GM23248 (cell line): Measurements from ENCODE around the gene PES1. TPM values are rescaled to one million over a fixed set of nuclear protein-coding genes. Genes with fewer than 3 reads are reported as not detected.

Source experiments
- DNase-seq: peaks from one replicate; pipeline ENCODE4 v3.0.0-alpha.2; 2015
- H2AFZ ChIP-seq: fragments of 200-600 bp; sonication (generic); 2 replicates; pipeline ENCODE4 v1.6.1; 2016; ENCODE audit warnings: antibody characterized with exemption
- H3F3A ChIP-seq: fragments of 200-600 bp; sonication (generic); 2 replicates; pipeline ENCODE4 v1.6.1; 2016; ENCODE audit warnings: mild to moderate bottlenecking, antibody characterized with exemption, mixed run types; ENCODE audit not compliant: insufficient read depth
- H3K27ac ChIP-seq: fragments of 200-600 bp; sonication (generic); 2 replicates; pipeline ENCODE4 v1.5.1; 2016; ENCODE audit warnings: mild to moderate bottlenecking
- H3K27me3 ChIP-seq: fragments of 200-600 bp; sonication (generic); replicated peaks from 2 replicates; pipeline ENCODE4 v1.6.1; 2016; ENCODE audit warnings: mild to moderate bottlenecking; ENCODE audit not compliant: insufficient read depth
- H3K36me3 ChIP-seq: fragments of 200-600 bp; sonication (generic); 2 replicates; pipeline ENCODE4 v1.6.1; 2016; ENCODE audit warnings: low read depth, mild to moderate bottlenecking
- H3K4me1 ChIP-seq: fragments of 200-600 bp; sonication (generic); 2 replicates; pipeline ENCODE4 v1.6.1; 2016; ENCODE audit warnings: mild to moderate bottlenecking; ENCODE audit not compliant: insufficient read depth
- H3K4me2 ChIP-seq: fragments of 200-600 bp; sonication (generic); one replicate; pipeline ENCODE4 v1.6.1; 2016; ENCODE audit warnings: mild to moderate bottlenecking; ENCODE audit not compliant: unreplicated experiment
- H3K4me3 ChIP-seq: fragments of 200-600 bp; sonication (generic); 2 replicates; pipeline ENCODE4 v1.5.1; 2016; ENCODE audit warnings: mild to moderate bottlenecking
- H3K79me2 ChIP-seq: fragments of 200-600 bp; sonication (generic); 2 replicates; pipeline ENCODE4 v1.6.1; 2016; ENCODE audit warnings: mild to moderate bottlenecking; ENCODE audit not compliant: insufficient read depth
- H3K9ac ChIP-seq: fragments of 200-600 bp; sonication (generic); 2 replicates; pipeline ENCODE4 v1.6.1; 2016; ENCODE audit warnings: mild to moderate bottlenecking
- H3K9me2 ChIP-seq: fragments of 200-600 bp; sonication (generic); 2 replicates; pipeline ENCODE4 v1.6.1; 2016; ENCODE audit warnings: mixed run types, mild to moderate bottlenecking, moderate library complexity; ENCODE audit not compliant: insufficient read depth
- H3K9me3 ChIP-seq: fragments of 200-600 bp; sonication (generic); one replicate; pipeline ENCODE4 v1.6.1; 2017; ENCODE audit warnings: low read depth
- H4K20me1 ChIP-seq: fragments of 200-600 bp; sonication (generic); 2 replicates; pipeline ENCODE4 v1.6.0; 2016; ENCODE audit not compliant: insufficient read depth
- EZH2 ChIP-seq: fragments of 200-600 bp; sonication (generic); IDR thresholded peaks from 2 replicates; pipeline ENCODE4 v1.6.1; 2018; ENCODE audit warnings: antibody characterized with exemption, mild to moderate bottlenecking; ENCODE audit not compliant: insufficient read depth, poor library complexity, severe bottlenecking
- EZH2phosphoT487 ChIP-seq: fragments of 200-600 bp; sonication (generic); IDR thresholded peaks from 2 replicates; pipeline ENCODE4 v1.6.1; 2018; ENCODE audit warnings: antibody characterized with exemption, moderate library complexity, mild to moderate bottlenecking, low read depth; ENCODE audit not compliant: insufficient read depth
- WGBS, 2 experiments: methylation state at CpG; one replicate each; pipeline ENCODE4 v1.1.6; 2015 to 2017; ENCODE audit warnings: low lambda C conversion rate in 2 of 2, low coverage in 1 of 2; ENCODE audit errors: missing lambda C conversion rate in 2 of 2; 5-methylcytosine and 5-hydroxymethylcytosine counted together
- in situ Hi-C: fragments of 300-500 bp; cut with MboI; formaldehyde crosslinking; loops from 2 replicates; pipeline ENCODE4 v1.15.0; 2020
- polyA plus RNA-seq: library from polyadenylated mRNA; unstranded; fragments of >200 nt; fragmentation: Nextera tagmentation; extraction: Ambion mirVana; gene quantifications from 2 replicates; pipeline ENCODE4 v1.2.1, GENCODE V29; 2016
- total RNA-seq: library from RNA; depleted of rRNA; stranded (reverse); fragments of >200 nt; shearing (Covaris generic); gene quantifications from 2 replicates; pipeline ENCODE4 v1.2.3, GENCODE V29; 2014

PES1 gene
- total and polyA plus RNA-seq, 2 experiments from 2014 or later, result 67.8 to 83.7 TPM

DNA sequence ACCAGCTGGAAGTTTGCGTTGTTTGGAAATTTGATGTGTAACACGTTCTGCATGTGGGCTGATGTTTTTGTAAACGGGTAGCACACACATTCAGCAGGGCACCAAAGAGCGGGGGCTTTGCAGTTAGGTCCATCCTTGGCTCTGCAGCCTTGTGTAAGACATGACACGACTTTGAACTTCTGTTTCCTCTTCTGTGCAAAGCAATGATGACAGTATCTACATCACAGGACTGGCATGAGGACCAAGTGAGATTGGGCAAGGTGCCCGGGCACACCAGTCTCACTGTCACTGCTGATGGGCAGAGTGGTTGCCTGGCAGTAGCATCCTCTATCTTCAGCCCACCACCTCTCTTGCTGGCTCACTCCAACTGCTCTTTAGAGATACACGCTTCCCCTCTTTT lies 18.6 kb upstream of the PES1 start:
- Histone ChIP-seq H3K9me2 (no peaks in the 10 kb centered on the region), H4K20me1 (no peaks in the 10 kb centered on the region), H3K9ac (no peak overlapping the region), H3K4me2 (no peak overlapping the region), H3K4me1 (peaks cover 23% of the 10 kb centered on the region), H3F3A (peaks cover 9% of the 10 kb centered on the region; the same call in 1 of the 2 replicates), H3K27me3 (no peaks in the 10 kb centered on the region), H3K27ac (no peak overlapping the region), H3K79me2 (no peaks in the 10 kb centered on the region), H3K36me3 (no peaks in the 10 kb centered on the region), H3K4me3 (no peak overlapping the region), H3K9me3 (no peaks in the 10 kb centered on the region), H2AFZ (no peak overlapping the region)
- 78% methylated on average over 7 of the region's 7 CpGs for WGBS, 2 experiments
- DNase-seq, result no peak
- TF ChIP-seq EZH2phosphoT487 (no peak), EZH2 (no peak)
- in situ Hi-C loops, result no loop called here

GRCh38 chr22:30609260-30610185 lies 17.8 kb upstream of the PES1 start:
- Histone ChIP-seq H3K27me3 (no peaks in the 10 kb centered on the region), H3K79me2 (no peaks in the 10 kb centered on the region), H3F3A (peaks cover 9% of the 10 kb centered on the region; the same call in 1 of the 2 replicates), H3K9me3 (no peaks in the 10 kb centered on the region), H3K9ac (peak overlapping the region; percentile 42), H2AFZ (peak overlapping the region; percentile 84), H4K20me1 (no peaks in the 10 kb centered on the region), H3K4me2 (peak overlapping the region; percentile 88), H3K27ac (peak overlapping the region; percentile 62), H3K4me1 (peaks cover 23% of the 10 kb centered on the region), H3K4me3 (peak overlapping the region; percentile 58), H3K9me2 (no peaks in the 10 kb centered on the region), H3K36me3 (no peaks in the 10 kb centered on the region)
- peak; percentile 91 for DNase-seq
- TF ChIP-seq EZH2 (no peak), EZH2phosphoT487 (no peak)
- in situ Hi-C loops, result no loop called here
- WGBS, 2 experiments, result 45 to 46% methylated on average over 17 of the region's 17 CpGs

- H2AFZ ChIP-seq, result no peak overlapping the region
- H3K27ac ChIP-seq, result no peak overlapping the region
- in situ Hi-C loops, result no loop called here
- H3K4me2 ChIP-seq, result no peak overlapping the region
- no peaks in the 10 kb centered on the region for H3K27me3 ChIP-seq
- H3K9me2 ChIP-seq, result no peaks in the 10 kb centered on the region
- H4K20me1 ChIP-seq, result no peaks in the 10 kb centered on the region
- no peak for TF ChIP-seq EZH2
- no peak for TF ChIP-seq EZH2phosphoT487
- no peak overlapping the region for H3K9ac ChIP-seq
- no peak overlapping the region for H3K4me3 ChIP-seq
- no peaks in the 10 kb centered on the region for H3K79me2 ChIP-seq
- DNase-seq, result peak; percentile 10
- 84 to 86% methylated on average over 7 of the region's 7 CpGs for WGBS, 2 experiments
- H3K36me3 ChIP-seq, result no peaks in the 10 kb centered on the region
- peaks cover 9% of the 10 kb centered on the region; the same call in 1 of the 2 replicates for H3F3A ChIP-seq
- H3K9me3 ChIP-seq, result no peaks in the 10 kb centered on the region
- H3K4me1 ChIP-seq, result peaks cover 23% of the 10 kb centered on the region
Measured at GRCh38 chr22:30607939-30608338, 16.2 kb upstream of the PES1 start.

DNA sequence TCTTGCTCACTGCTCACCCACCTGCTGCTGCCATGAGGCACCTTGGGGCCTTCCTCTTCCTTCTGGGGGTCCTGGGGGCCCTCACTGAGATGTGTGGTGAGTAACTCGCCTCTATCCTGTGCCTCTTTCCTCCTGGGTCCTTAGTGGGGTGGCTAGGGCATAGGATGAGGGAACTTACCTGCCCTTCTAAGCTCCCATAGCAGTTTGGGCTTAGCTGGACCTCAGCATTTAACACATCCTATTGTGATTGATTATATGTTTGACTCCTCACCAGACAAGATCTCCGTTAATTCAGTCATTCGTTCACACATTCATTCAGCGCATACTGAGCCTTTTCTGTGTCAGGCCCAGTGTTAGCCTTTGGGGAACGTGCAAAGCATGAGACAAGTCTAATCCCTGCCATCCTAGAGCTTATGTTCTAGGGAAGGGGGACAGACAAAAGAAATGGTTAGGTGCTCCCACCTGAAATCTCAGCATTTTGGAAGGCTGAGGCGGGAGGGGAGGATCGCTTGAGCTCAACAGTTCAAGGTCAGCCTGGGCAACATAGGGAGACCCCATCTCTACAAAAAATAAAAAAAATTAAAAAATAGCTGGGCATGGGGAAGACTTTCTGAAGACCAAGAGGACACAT lies 15.7 kb upstream of the PES1 start:
- peak overlapping the region; percentile 98 for H2AFZ ChIP-seq
- H3K9me2 ChIP-seq, result no peaks in the 10 kb centered on the region
- no peaks in the 10 kb centered on the region for H4K20me1 ChIP-seq
- no peaks in the 10 kb centered on the region for H3K79me2 ChIP-seq
- 74% methylated on average over 7 of the region's 7 CpGs for WGBS, 2 experiments
- H3K27ac ChIP-seq, result no peak overlapping the region
- peaks cover 9% of the 10 kb centered on the region; the same call in 1 of the 2 replicates for H3F3A ChIP-seq
- peak overlapping the region; percentile 99 for H3K4me2 ChIP-seq
- H3K9me3 ChIP-seq, result no peaks in the 10 kb centered on the region
- peak overlapping the region; percentile 78 for H3K9ac ChIP-seq
- DNase-seq, result no peak
- no peaks in the 10 kb centered on the region for H3K36me3 ChIP-seq
- TF ChIP-seq EZH2 (no peak), EZH2phosphoT487 (no peak)
- peak overlapping the region; percentile 76 for H3K4me3 ChIP-seq
- H3K27me3 ChIP-seq, result no peaks in the 10 kb centered on the region
- H3K4me1 ChIP-seq, result peaks cover 23% of the 10 kb centered on the region
- in situ Hi-C loops, result no loop called here
